MCF 10A (cell line): ENCODE results near the gene RFX3. TPM values are rescaled to one million over a fixed set of nuclear protein-coding genes. Genes with fewer than 3 reads are reported as not detected.
A peak's percentile ranks its signal among the peaks of the same experiment; 100 is the strongest.

Source experiments
- BruUV-seq: library from RNA; stranded (reverse); fragments of 400-500 nt; replicated peaks from 2 replicates; lab custom pipeline; 2021; lab: Mats Ljungman, UMichigan
- CTCF ChIA-PET: fragments of 300-600 bp; sonication (Branson Sonifier 250); formaldehyde crosslinking; extraction: SDS; loops from one replicate; lab custom pipeline; 2021; ENCODE audit warnings: antibody characterized with exemption, inconsistent platforms; lab: Yijun Ruan, JAX
- POLR2A ChIA-PET: fragments of 300-600, 350-650 bp; sonication (Branson Sonifier 250); formaldehyde crosslinking; extraction: SDS; loops from one replicate; lab custom pipeline; 2020; ENCODE audit warnings: antibody characterized with exemption, inconsistent platforms; lab: Yijun Ruan, JAX
- DNase-seq: peaks from one replicate; pipeline ENCODE4 v3.0.0-alpha.2; 2018; ENCODE audit not compliant: unreplicated experiment
- H3K27ac Mint-ChIP-seq: one replicate; pipeline ENCODE4 v1.8.0; 2022; ENCODE audit warnings: mild to moderate bottlenecking, low read depth, mixed read lengths; ENCODE audit not compliant: unreplicated experiment
- H3K27me3 Mint-ChIP-seq: one replicate; pipeline ENCODE4 v1.8.0; 2022; ENCODE audit warnings: mixed read lengths; ENCODE audit not compliant: insufficient read depth, unreplicated experiment
- H3K36me3 Mint-ChIP-seq: one replicate; pipeline ENCODE4 v1.8.0; 2022; ENCODE audit warnings: mild to moderate bottlenecking, moderate library complexity, mixed read lengths; ENCODE audit not compliant: insufficient read depth, unreplicated experiment
- H3K4me1 Mint-ChIP-seq: one replicate; pipeline ENCODE4 v1.8.0; 2022; ENCODE audit warnings: mixed read lengths; ENCODE audit not compliant: insufficient read depth, unreplicated experiment
- H3K4me3 Mint-ChIP-seq: one replicate; pipeline ENCODE4 v1.8.0; 2022; ENCODE audit warnings: mild to moderate bottlenecking, moderate library complexity, mixed read lengths; ENCODE audit not compliant: unreplicated experiment
- H3K9me3 Mint-ChIP-seq: one replicate; pipeline ENCODE4 v1.8.0; 2022; ENCODE audit warnings: mixed read lengths; ENCODE audit not compliant: unreplicated experiment
- intact Hi-C: fragments of 100-400 bp; cut with micrococcal nuclease; formaldehyde crosslinking; loops from 2 replicates; pipeline ENCODE4 v1.14.1; 2022
- total RNA-seq: library from RNA; stranded (reverse); gene quantifications from 2 replicates; pipeline ENCODE4 v1.2.3, GENCODE V29; 2022
- TF ChIP-seq, protein P1 (sequence below): fragments of 200-600 bp; IDR thresholded peaks from one replicate; pipeline ENCODE4 v1.8.0; 2022; ENCODE audit warnings: antibody characterized with exemption, mild to moderate bottlenecking; ENCODE audit not compliant: unreplicated experiment

RFX3 gene
- total RNA-seq, 1 experiment from 2014 or later = 9.7 TPM

DNA sequence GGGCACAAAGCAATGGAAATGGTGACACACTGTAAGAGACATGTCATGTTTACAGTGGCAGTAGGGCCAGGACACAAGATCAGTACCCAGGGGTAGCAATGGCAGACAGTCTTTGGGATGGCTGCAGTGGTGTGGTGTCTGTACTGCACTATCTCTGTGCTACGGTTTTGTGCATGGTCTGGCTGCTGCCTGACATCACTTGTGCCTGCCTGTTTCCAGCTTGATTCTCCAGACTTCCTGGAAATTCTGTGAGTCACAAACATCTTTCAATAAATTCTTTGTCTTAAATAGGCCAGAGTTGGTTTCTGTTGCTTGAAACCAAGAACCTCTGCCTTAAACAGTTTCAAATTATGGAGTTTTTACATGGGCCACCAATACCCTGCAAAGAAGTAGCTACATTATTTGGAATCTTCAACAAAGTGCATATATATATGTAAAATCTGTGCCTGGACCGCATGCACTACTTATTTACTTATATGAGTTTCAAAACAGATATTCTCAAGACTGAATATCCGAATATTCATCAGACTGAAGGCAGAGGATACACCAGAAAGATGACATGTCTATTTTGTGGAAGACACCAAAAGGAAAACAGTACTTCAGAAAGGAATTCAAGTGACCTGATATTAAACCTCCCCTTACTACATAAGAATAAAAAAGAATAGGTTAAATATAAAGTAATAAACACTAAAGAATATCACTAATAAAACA is 188.1 kb downstream of the RFX3 start:
- Mint-ChIP-seq H3K27ac (no peak overlapping the region), H3K9me3 (no peaks in the 10 kb centered on the region), H3K27me3 (no peaks in the 10 kb centered on the region), H3K4me1 (no peaks in the 10 kb centered on the region), H3K36me3 (no peaks in the 10 kb centered on the region), H3K4me3 (no peak overlapping the region)
- intact Hi-C loops = no loop called here
- BruUV-seq = no TSS peak
- ChIA-PET CTCF (no interaction called here), POLR2A (no interaction called here)
- peak; percentile 11 for DNase-seq
- TF ChIP-seq, protein P1, sequence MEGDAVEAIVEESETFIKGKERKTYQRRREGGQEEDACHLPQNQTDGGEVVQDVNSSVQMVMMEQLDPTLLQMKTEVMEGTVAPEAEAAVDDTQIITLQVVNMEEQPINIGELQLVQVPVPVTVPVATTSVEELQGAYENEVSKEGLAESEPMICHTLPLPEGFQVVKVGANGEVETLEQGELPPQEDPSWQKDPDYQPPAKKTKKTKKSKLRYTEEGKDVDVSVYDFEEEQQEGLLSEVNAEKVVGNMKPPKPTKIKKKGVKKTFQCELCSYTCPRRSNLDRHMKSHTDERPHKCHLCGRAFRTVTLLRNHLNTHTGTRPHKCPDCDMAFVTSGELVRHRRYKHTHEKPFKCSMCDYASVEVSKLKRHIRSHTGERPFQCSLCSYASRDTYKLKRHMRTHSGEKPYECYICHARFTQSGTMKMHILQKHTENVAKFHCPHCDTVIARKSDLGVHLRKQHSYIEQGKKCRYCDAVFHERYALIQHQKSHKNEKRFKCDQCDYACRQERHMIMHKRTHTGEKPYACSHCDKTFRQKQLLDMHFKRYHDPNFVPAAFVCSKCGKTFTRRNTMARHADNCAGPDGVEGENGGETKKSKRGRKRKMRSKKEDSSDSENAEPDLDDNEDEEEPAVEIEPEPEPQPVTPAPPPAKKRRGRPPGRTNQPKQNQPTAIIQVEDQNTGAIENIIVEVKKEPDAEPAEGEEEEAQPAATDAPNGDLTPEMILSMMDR = no peak

DNA sequence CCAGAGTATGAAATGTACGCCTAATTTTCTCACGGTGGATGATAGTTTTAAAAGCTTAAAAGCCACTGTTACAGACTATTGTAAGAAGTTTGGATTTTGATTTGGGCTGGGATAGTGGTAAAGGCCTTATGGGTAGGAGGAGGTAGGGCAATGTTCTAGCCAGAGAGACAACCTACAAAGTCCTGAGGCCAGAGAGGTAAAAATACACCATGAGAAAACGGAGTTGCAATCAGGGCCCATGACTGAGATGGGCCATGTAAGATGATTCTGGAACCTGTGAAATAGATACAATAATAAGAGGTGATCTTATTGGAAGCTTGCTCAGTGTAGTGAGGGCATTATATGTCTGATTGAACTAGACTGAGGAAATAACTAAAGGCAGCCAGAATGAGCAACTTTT is 188.8 kb downstream of the RFX3 start:
- no peaks in the 10 kb centered on the region for H3K4me1 Mint-ChIP-seq
- TF ChIP-seq, protein P1 = no peak
- BruUV-seq = no TSS peak
- H3K36me3 Mint-ChIP-seq = no peaks in the 10 kb centered on the region
- no peak overlapping the region for H3K4me3 Mint-ChIP-seq
- no peaks in the 10 kb centered on the region for H3K9me3 Mint-ChIP-seq
- H3K27ac Mint-ChIP-seq = no peak overlapping the region
- CTCF ChIA-PET = no interaction called here
- no peaks in the 10 kb centered on the region for H3K27me3 Mint-ChIP-seq
- POLR2A ChIA-PET = no interaction called here
- DNase-seq = no peak
- intact Hi-C loops = no loop called here

DNA sequence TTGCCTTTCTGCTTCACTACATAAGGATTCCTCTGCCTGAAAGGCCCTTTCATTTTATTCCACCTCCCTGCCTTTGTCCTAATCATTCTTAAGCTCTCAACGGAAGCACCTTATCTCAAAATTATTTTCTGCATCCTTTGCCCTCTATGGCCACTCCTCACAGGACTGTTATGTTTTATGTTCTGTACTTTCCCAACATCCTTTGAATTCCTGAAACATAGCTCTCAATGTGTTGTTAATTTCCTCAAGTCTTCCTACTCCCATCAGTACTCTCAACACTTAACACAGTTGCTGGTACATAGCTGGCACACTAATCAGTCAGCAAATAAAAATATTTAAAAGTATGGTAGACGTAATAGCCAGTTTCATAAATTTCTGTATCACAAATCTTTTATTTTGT is 193.0 kb downstream of the RFX3 start:
- POLR2A ChIA-PET = no interaction called here
- no peak for DNase-seq
- Mint-ChIP-seq H3K27me3 (no peaks in the 10 kb centered on the region), H3K4me1 (no peaks in the 10 kb centered on the region), H3K4me3 (no peak overlapping the region), H3K36me3 (no peaks in the 10 kb centered on the region), H3K27ac (no peak overlapping the region), H3K9me3 (no peaks in the 10 kb centered on the region)
- CTCF ChIA-PET = interaction anchor here (0.8 to 4.3 kb wide), 2 partner anchors 109 to 124 kb away, joined by 3 to 22 read pairs; no protein-coding TSS in a partner anchor
- TF ChIP-seq, protein P1 = no peak
- BruUV-seq = no TSS peak
- intact Hi-C loops = loop anchor here (5.0 kb wide), 1 partner anchor 109 kb away; no protein-coding TSS in a partner anchor

DNA sequence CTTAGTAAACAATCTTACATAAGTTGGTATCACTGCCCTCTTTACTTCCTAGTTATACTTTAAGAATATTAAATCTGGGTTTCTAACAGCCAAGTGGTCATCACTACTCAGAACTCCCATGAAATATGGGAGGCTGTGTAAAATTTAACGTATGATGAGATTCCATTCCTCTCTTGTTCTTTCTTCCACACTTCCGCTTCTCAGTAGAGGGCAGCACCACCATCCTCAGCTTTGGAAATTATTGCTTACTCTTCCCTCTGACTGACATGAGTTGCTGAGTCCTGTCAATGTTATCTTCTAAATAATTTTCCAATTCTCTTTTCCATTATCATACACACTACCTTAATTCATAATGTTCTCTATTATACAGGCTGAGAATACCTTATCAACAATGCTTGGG is 194.0 kb downstream of the RFX3 start:
- Mint-ChIP-seq H3K4me1 (no peaks in the 10 kb centered on the region), H3K9me3 (no peaks in the 10 kb centered on the region), H3K36me3 (no peaks in the 10 kb centered on the region), H3K27me3 (no peaks in the 10 kb centered on the region), H3K4me3 (no peak overlapping the region), H3K27ac (no peak overlapping the region)
- no TSS peak for BruUV-seq
- ChIA-PET POLR2A (no interaction called here), CTCF (interaction anchor here (0.6 to 2.8 kb wide), 3 partner anchors 59 to 391 kb away, joined by 3 to 40 read pairs (median 3); no protein-coding TSS in a partner anchor)
- DNase-seq = peak; percentile 8
- intact Hi-C loops = loop anchor here (5.0 kb wide), 1 partner anchor 110 kb away; no protein-coding TSS in a partner anchor
- TF ChIP-seq, protein P1 = peak; percentile 22
